Progenitor cell of endocrine pancreas (in vitro differentiated cells): Measurements from ENCODE around the gene USP32. TPM values are rescaled to one million over a fixed set of nuclear protein-coding genes. Genes with fewer than 3 reads are reported as not detected.

Experiments used
- total RNA-seq: library from RNA; stranded (reverse); gene quantifications from 2 replicates; pipeline ENCODE4 v1.2.1, GENCODE V29; 2021

The USP32 gene
- total RNA-seq, 1 donor from 2014 or later: 42.7 TPM

Other genes starting within 250 kb of the USP32 start
- gene CA4, start 242.2 kb downstream of the USP32 start, total RNA-seq: 8.2 and 9.3 TPM in 2 replicates
- not detected in 2 replicates for gene CHCT1, start 30.4 kb upstream of the USP32 start, total RNA-seq
- gene APPBP2, start 134.1 kb upstream of the USP32 start, total RNA-seq: 54.3 and 61.3 TPM in 2 replicates
- gene PPM1D, start 208.1 kb upstream of the USP32 start, total RNA-seq: 20.8 and 21.2 TPM in 2 replicates